IPS-18c (cell line): ENCODE measurements around the gene EEF2K.

ENCODE experiments used
- H3K4me3 ChIP-seq: 2 replicates; pipeline ENCODE4 v1.7.0; 2013; ENCODE audit warnings: low read depth, mild to moderate bottlenecking, low read length, moderate library complexity; ENCODE audit not compliant: insufficient read depth
- H3K9me3 ChIP-seq: one replicate; pipeline ENCODE4 v1.6.1; 2013; ENCODE audit warnings: mild to moderate bottlenecking, low read length, moderate library complexity; ENCODE audit not compliant: control insufficient read depth, insufficient read depth

EEF2K gene

DNA sequence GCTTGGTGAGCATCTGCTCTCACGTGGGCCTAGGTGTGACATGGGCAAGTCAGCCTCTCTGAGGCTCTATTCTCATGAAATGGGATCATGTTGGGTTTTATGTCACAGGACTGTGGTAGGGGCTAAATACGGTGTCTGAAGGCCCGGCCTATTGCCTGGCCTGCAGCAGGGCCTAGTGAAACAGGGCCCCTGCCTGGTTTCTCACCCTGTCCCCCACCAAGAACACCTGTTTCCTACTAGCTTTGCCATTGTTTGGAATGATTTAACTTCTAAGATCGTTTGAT lies 120.2 kb downstream of the EEF2K start:
- no peak overlapping the region for H3K4me3 ChIP-seq
- peaks cover 2% of the 10 kb centered on the region for H3K9me3 ChIP-seq

DNA sequence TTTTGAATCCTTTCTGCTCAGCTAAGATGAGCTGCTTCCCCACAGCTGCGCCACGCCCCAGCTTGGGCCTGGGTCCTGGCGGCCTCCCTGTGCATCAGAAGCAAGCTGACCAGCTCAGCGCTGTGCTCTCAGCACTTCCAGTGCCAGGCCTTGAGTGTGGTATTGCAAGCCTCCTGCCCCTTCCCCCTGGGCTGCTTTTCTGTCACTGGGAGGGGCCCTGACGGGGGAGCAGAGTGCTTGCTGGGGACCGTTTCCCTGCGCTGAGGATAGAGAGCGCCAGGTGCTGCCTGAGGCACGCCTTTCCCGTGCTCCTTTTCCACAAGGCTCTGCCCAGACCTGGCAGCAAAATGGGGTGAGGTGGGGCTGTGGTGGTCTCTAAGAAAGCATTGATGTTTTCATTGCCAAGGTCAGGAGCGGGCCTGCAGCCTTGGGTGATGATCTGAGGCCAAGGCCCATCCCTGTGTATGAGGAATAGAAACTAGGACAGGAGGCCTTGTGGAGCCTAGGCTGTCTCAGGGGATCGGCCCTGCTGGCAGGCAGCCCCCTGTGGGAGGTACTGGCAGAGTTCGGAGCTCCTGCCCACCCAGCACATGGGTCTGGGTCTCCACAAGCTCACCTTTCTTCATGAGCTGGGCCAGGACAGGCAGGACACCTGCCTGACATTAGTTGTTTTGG lies 120.8 kb downstream of the EEF2K start:
- Histone ChIP-seq H3K9me3 (peaks cover 2% of the 10 kb centered on the region), H3K4me3 (no peak overlapping the region)

DNA sequence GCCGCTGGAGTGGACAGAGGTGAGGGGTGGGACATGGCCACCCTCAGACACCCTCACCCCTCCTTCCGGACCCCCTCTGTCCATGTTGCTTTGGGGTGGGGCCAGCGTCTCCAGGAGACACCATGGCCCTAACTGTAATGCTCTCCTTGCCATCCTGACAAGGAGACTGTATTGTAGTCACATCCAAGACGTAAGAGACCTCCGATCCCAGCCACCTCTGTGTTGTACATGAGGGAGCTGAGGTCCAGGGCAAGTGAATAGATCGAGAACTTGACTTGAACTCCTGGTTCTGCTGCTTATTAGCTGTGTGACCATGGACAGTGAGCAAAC lies 121.3 kb downstream of the EEF2K start:
- Histone ChIP-seq H3K9me3 (peaks cover 2% of the 10 kb centered on the region), H3K4me3 (no peak overlapping the region)

DNA sequence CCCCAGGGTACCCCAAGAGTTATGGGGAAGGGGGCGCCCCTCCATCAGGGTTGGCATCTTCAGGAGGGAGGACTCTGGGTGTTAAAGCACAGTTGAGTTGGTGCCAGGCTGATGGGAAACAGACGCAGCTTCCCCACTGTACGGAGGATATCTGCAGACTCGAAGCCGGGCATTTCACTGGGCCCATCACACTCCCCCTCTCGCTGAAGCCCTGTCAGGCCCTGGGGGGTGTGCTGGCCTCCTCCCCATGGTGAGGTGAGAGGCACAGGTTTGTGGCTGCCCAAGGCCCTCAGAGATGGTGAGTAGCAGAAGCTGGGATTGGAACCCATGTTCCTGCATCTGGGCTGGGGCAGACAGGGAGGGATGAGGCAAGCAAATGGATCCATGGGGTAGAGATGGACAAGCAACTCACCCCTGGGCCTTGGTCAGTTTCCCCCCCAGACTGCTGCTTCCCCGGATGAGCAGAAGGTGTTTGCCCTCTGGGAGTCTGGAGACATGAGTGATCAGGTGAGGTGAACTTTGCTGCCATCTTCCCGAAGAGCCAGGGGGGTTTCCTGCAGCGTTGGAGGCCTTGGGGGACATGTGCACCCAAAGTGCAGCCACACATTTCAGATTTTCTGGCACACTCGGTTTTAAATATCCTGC lies 122.1 kb downstream of the EEF2K start:
- no peaks in the 10 kb centered on the region for H3K9me3 ChIP-seq
- no peak overlapping the region for H3K4me3 ChIP-seq

DNA sequence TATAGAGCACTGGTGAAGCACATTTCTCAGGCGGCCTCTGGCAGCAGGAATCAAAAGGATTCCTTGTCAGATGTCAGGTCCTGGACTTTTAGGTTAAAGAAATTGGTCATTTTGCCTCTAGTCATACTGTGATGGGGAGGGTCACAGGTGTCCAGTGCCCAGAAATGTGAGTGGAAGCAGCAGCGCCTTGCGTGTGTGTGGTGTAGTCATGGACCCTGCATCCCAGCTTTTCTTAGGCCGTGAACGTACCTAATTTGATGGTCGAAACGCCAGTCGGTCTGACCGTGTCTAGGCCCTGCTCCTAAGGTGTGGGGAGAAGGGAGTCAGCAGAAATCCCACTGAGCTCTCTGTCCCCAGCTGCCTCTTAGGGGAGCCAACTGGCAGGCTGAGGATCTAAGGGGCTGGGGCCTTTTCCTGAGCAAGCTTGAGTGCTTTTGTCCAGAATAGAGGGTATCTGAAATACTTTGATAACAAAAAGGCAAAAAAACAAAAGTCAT lies 123.2 kb downstream of the EEF2K start:
- Histone ChIP-seq H3K9me3 (no peaks in the 10 kb centered on the region), H3K4me3 (no peak overlapping the region)

DNA sequence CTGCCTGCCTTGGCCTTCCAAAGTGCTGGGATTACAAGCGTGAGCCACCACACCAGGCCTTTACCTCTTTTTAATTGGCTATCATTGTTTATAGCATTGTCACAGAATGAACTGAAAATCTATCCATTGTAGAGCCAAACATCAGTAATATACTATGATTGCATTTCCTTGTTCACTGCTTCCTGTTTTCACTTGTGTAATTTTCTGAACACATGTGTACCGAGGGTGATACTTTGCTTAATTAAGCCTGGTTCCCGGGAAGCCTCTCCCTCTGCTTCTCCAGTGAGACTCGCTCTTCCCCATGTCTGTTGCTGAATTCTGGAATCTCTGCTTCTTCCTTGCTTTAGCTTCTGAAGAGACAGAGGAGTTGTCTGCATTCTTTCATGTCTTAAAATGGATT lies 124.2 kb downstream of the EEF2K start:
- H3K4me3 ChIP-seq: no peak overlapping the region
- no peaks in the 10 kb centered on the region for H3K9me3 ChIP-seq

DNA sequence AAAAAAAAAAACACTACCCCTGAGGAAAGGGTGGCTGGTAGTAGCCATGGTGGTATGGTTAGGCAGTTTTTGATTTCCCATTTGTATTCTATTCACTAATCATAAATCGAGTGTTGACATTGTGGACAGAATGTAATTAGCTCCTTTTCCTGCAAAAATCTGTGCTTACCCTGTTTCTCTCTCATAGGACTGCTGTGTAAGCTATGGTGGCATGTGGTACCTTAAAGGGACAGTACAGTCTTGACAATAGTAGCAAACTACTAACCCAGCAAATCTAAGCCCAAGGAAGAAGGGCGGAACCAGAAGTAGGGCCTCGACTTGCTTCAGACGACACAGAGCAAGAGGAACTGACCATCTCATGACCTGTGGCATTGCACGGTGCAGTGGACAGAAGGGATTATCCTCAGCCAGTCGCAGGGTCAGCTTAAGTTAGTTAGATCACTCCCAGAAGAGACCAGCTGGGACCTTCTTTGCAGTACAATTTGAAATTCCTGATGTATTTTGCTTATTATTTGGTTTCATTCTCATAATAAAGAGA lies 127.4 kb downstream of the EEF2K start:
- Histone ChIP-seq H3K4me3 (no peak overlapping the region), H3K9me3 (no peaks in the 10 kb centered on the region)

DNA sequence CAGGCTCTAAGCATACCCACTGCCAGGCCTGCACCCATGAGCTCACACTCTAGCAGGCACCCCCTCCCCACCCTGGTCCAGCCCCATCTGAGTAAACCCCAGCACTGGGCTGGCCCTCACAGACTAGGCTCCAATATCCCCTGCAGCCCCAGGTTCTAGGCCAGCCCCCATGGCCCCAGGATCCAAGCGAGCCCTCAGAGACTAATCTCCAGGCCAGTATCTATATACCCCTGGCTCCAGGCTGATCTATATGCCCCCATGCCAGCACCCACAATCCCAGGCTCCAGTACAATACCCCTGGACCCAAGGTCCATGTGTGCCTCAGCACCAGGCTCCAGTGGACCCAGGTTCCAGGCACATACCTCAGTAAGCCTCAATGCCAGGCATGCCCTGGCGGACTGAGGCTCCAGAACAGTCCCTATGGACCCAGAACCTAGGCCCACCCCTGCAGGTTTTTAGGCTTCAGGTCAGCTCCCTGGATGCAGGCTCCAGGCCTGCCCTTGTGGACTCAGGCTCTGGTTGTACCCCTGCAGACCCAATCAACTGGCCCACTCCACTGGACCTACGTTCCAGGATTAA lies 129.7 kb downstream of the EEF2K start:
- no peak overlapping the region; the same call in 1 of the 2 replicates for H3K4me3 ChIP-seq
- no peaks in the 10 kb centered on the region for H3K9me3 ChIP-seq

DNA sequence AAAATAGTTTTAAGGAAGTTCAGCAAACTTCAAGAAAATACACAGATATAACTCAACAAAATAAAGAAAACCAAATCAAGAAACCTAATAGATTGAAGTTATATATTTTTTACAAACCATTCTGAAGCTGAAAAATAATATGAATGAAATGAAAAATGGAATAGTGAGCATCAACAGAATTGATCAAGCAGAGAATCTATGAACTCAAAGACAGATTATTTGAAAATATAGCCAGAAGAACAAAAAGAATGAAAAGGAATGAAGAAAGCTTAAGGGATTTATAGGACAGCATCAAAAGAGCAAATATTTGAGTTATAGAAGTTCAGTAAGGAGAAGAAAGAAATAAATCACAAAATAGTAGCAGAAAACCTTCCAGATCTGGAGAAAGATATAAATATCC lies 130.5 kb downstream of the EEF2K start:
- Histone ChIP-seq H3K9me3 (no peaks in the 10 kb centered on the region), H3K4me3 (no peak overlapping the region)

DNA sequence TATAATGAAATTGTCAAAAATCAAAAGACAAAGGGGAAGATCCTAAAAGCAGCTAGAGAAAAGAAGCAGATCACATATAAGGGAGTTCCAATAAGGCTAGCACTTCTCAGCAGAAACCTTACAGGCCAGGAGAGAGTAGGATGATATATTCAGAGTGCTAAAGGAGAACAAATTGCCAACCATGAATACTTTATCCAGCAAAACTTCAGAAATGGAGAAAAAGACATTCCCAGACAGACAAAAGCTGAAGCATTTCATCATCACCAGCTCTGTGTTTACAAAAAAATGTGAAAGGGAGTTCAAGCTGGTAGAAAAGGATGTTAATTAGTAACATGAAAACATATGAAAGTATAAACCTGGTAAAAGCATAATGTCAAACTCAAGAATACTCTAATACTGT lies 131.0 kb downstream of the EEF2K start:
- H3K9me3 ChIP-seq: no peaks in the 10 kb centered on the region

DNA sequence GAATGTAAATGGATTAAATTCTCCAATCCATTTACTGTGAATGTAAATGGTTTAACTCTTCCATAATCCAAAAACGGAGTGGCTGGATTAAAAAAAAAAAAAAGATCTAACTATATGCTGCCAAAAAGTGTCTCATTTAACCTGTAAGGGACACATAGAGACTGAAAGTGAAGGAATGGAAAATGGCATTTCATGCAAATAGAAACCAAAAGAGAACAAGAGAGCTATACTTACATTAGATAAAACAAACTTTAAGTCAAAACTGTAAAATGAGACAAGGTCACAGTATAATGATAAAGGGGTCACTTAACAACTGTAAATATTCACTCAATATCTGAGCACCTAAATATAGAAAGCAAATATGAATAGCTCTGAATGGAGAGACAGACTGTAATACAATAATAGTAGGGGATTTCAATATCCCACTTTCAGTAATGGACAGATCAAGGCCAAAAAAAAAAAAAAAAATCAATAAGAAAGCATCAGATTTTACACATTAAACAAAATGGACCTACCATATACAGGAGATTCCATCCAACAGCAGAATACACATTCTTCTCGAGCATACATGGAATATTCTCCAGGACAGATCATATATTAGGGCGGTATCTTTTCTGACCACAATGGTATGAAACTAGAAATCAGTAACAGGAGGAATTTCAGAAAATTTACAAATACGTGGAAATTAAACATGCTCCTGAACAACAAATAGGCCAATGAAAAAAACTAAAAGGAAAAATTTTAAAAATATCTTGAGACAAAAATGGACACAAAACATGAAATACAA lies 132.0 kb downstream of the EEF2K start:
- Histone ChIP-seq H3K4me3 (no peak overlapping the region), H3K9me3 (no peaks in the 10 kb centered on the region)

More for the DNA sequence above, 131.0 kb downstream of the EEF2K start:
- no peak overlapping the region for H3K4me3 ChIP-seq
